GM12878 (cell line): ENCODE measurements around the gene FLT3LG. TPM values are rescaled to one million over a fixed set of nuclear protein-coding genes. Genes with fewer than 3 reads are reported as not detected.

ENCODE experiments used
- ATAC-seq: fragments of 200-7000 bp; cut with Tn5 transposase; 3 replicates; pipeline ENCODE4 v1.9.1; 2020; ENCODE audit warnings: mild to moderate bottlenecking, moderate library complexity
- BruUV-seq: library from RNA; stranded (reverse); fragments of 400-500 nt; replicated peaks from 2 replicates; lab custom pipeline; 2021; lab: Mats Ljungman, UMichigan
- CTCF ChIA-PET: fragments of 300-600 bp; sonication (Branson Sonifier 250); formaldehyde crosslinking; extraction: SDS; loops from one replicate; lab custom pipeline; 2021; ENCODE audit warnings: inconsistent platforms; lab: Yijun Ruan, JAX
- POLR2A ChIA-PET: fragments of 350-600 bp; formaldehyde crosslinking; extraction: SDS; loops from one replicate; lab custom pipeline; 2021; ENCODE audit warnings: inconsistent platforms; lab: Charles Lee
- RAD21 ChIA-PET: fragments of 300-600 bp; sonication (Branson Sonifier 250); formaldehyde crosslinking; loops from one replicate; lab custom pipeline; 2023; ENCODE audit warnings: antibody characterized with exemption; ENCODE audit not compliant: unreplicated experiment; lab: Charles Lee
- SMC1A ChIA-PET: fragments of 300-600 bp; sonication (Branson Sonifier 250); formaldehyde crosslinking; loops from one replicate; lab custom pipeline; 2023; ENCODE audit not compliant: unreplicated experiment, uncharacterized antibody; lab: Charles Lee
- DNase-seq: peaks from one replicate; pipeline ENCODE4 v3.0.0-alpha.2; 2011; ENCODE audit warnings: low read depth, low spot score
- FAIRE-seq: peaks from 3 replicates; lab custom pipeline; 2011; peaks lifted over from hg19 to GRCh38; lab: Jason Lieb, UNC
- H2AFZ ChIP-seq: 2 replicates; pipeline ENCODE4 v1.6.0; 2011; ENCODE audit warnings: low read depth, low read length, control low read depth; ENCODE audit not compliant: control insufficient read depth
- H3K27ac ChIP-seq: 2 replicates; pipeline ENCODE4 v1.5.1; 2011; ENCODE audit warnings: control low read depth; ENCODE audit not compliant: control insufficient read depth, insufficient read depth
- H3K27me3 ChIP-seq, 2 experiments: replicated peaks in 1 of 2; 2 replicates each; pipeline versions ENCODE4 v1.6.0 to v1.6.1; 2011; ENCODE audit warnings: low read length in 1 of 2; ENCODE audit not compliant: control insufficient read depth in 2 of 2, insufficient read depth in 2 of 2
- H3K36me3 ChIP-seq, 2 experiments: 2 replicates each; pipeline ENCODE4 v1.5.1; 2011; ENCODE audit warnings: low read length in 1 of 2; ENCODE audit not compliant: control insufficient read depth in 2 of 2, insufficient read depth in 2 of 2
- H3K4me1 ChIP-seq: 2 replicates; pipeline ENCODE4 v1.6.1; 2011; ENCODE audit warnings: mild to moderate bottlenecking, low read length, moderate library complexity, mixed read lengths; ENCODE audit not compliant: control insufficient read depth, insufficient read depth
- H3K4me2 ChIP-seq: 2 replicates; pipeline ENCODE4 v1.6.0; 2011; ENCODE audit warnings: control low read depth; ENCODE audit not compliant: control insufficient read depth, insufficient read depth
- H3K4me3 ChIP-seq: fragments of 200-600 bp; sonication (generic); 2 replicates; pipeline ENCODE4 v1.5.1; 2016
- H3K79me2 ChIP-seq: 2 replicates; pipeline ENCODE4 v1.6.0; 2011; ENCODE audit warnings: low read length; ENCODE audit not compliant: control insufficient read depth, insufficient read depth
- H3K9ac ChIP-seq: 2 replicates; pipeline ENCODE4 v1.8.0; 2011; ENCODE audit warnings: low read length, control low read depth, mixed read lengths; ENCODE audit not compliant: control insufficient read depth, insufficient read depth
- H3K9me3 ChIP-seq: replicated peaks from 3 replicates; pipeline ENCODE4 v1.5.1; 2011; ENCODE audit warnings: mild to moderate bottlenecking, low read length; ENCODE audit not compliant: control insufficient read depth, insufficient read depth
- H4K20me1 ChIP-seq: 2 replicates; pipeline ENCODE4 v1.6.0; 2011; ENCODE audit not compliant: control insufficient read depth, insufficient read depth
- CREB1 ChIP-seq: IDR thresholded peaks from 2 replicates; pipeline ENCODE4 v1.6.1; 2012; ENCODE audit warnings: low read depth, mild to moderate bottlenecking, inconsistent platforms
- IKZF1 ChIP-seq: fragments of 450-650 bp; conservative IDR thresholded peaks from 2 replicates; pipeline ENCODE4 v1.6.1; 2017; ENCODE audit warnings: antibody characterized with exemption, mild to moderate bottlenecking
- MEF2A ChIP-seq: IDR thresholded peaks from 2 replicates; pipeline ENCODE4 v1.6.1; 2011; ENCODE audit warnings: low read depth, mild to moderate bottlenecking, low read length, moderate library complexity; ENCODE audit not compliant: insufficient read depth
- RB1 ChIP-seq: fragments of 450-650 bp; formaldehyde crosslinking; IDR thresholded peaks from 2 replicates; pipeline ENCODE4 v1.6.1; 2017; ENCODE audit warnings: mild to moderate bottlenecking, borderline replicate concordance
- SUZ12 ChIP-seq: fragments of 200-600 bp; sonication (generic); IDR thresholded peaks from one replicate; pipeline ENCODE4 v1.6.1; 2018; ENCODE audit warnings: antibody characterized with exemption, mild to moderate bottlenecking; ENCODE audit not compliant: unreplicated experiment
- WGBS: methylation state at CpG from one replicate; pipeline ENCODE4 v1.1.6; 2016; ENCODE audit warnings: low lambda C conversion rate; ENCODE audit not compliant: insufficient replicate concordance, insufficient coverage; ENCODE audit errors: missing lambda C conversion rate; 5-methylcytosine and 5-hydroxymethylcytosine counted together
- in situ Hi-C: fragments of 300-500 bp; cut with MboI; formaldehyde crosslinking; loops from 9 replicates; pipeline ENCODE4 v1.14.3; 2018; ENCODE audit warnings: mixed read lengths
- intact Hi-C: fragments of 100-400 bp; cut with micrococcal nuclease; formaldehyde crosslinking; loops from one replicate; pipeline ENCODE4 v1.14.2; 2022; ENCODE audit not compliant: unreplicated experiment
- polyA plus RNA-seq, 11 experiments: library from polyadenylated mRNA; depleted of rRNA in 4 of 11; unstranded in 6 of 11; stranded (reverse) in 5 of 11; fragments of >200 nt; fragmentation: Nextera tagmentation in 4 of 11; fragmentation: Illumina TruSeq in 1 of 11; extraction: Ambion mirVana in 4 of 11; extraction: Trizol in 1 of 11; gene quantifications; 1 replicate in 1 of 11; 2 replicates in 10 of 11; pipeline versions ENCODE4 v1.2.1 to v1.2.3, GENCODE V29; 2011 to 2016; ENCODE audit warnings: inconsistent platforms in 2 of 11, missing spikeins in 2 of 11, low read depth in 1 of 11
- total RNA-seq, 4 experiments: library from RNA; depleted of rRNA in 3 of 4; stranded (reverse); fragments of >200 nt in 3 of 4; fragmentation: Illumina TruSeq in 1 of 4; extraction: Trizol in 1 of 4; gene quantifications; 2 replicates each; pipeline versions ENCODE4 v1.2.1 to v1.2.3, GENCODE V29; 2013 to 2021
- TF ChIP-seq, protein P1 (sequence below): fragments of 450-650 bp; IDR thresholded peaks from 2 replicates; pipeline ENCODE4 v1.6.1; 2014; ENCODE audit warnings: mild to moderate bottlenecking
- TF ChIP-seq, protein P2 (sequence below): IDR thresholded peaks from 2 replicates; pipeline ENCODE4 v1.6.1; 2012; ENCODE audit warnings: improper control_type of control experiment, low read depth, low read length; ENCODE audit not compliant: insufficient replicate concordance
- TF ChIP-seq, protein P3 (sequence below): IDR thresholded peaks from 2 replicates; pipeline ENCODE4 v1.6.1; 2011; ENCODE audit warnings: mild to moderate bottlenecking, low read depth, low read length, moderate library complexity; ENCODE audit not compliant: insufficient replicate concordance

The FLT3LG gene
- total and polyA plus RNA-seq, 10 of the 15 experiments (the other 5 are each of a cell fraction or from before 2014, with no cell fraction given): 0.68 to 13.1 (median 4.3) TPM

DNA sequence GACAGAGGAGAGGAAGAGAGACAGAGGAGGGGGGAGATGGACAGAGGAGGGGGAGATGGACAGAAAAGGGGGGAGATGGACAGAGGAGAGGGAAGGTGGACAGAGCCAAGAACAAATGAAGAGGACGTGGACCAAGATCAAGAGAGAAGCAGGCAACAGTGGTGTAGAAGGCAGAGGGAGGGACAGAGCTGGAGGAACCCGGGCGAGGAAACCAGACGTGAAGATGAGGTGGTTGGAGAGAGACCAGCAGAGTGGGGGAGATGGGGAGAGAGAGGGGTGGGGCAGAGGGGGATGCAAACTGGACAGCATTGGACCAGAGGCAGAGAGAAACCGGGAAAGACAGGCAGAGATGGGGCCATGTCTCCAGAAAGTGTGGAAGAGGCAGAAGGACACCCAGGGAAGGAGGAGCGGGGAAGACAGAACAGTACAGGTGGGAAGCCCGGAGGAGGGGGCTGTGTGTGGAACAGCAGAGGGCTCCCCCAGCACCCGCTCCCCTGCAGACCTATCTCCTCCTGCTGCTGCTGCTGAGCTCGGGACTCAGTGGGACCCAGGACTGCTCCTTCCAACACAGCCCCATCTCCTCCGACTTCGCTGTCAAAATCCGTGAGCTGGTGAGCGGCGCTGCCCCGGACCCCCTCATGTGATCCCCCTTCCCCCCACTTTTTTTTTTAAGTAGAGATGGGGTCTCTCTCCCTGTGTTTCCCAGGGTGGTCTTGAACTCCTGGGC is 1.3 kb downstream of the FLT3LG start:
- ATAC-seq: no peak
- in situ Hi-C loops: no loop called here
- Histone ChIP-seq H3K27me3 (no peaks in the 10 kb centered on the region), H3K36me3 (no peaks in the 10 kb centered on the region), H3K9ac (no peak overlapping the region), H2AFZ (no peak overlapping the region), H3K4me1 (peaks cover 22% of the 10 kb centered on the region), H3K79me2 (no peaks in the 10 kb centered on the region), H4K20me1 (no peaks in the 10 kb centered on the region), H3K4me3 (no peak overlapping the region), H3K9me3 (no peaks in the 10 kb centered on the region), H3K4me2 (no peak overlapping the region), H3K27ac (no peak overlapping the region)
- SMC1A ChIA-PET: interaction anchor here (1.5 kb wide), 1 partner anchor 24 kb away, joined by 5 read pairs; the partner anchor contains the start of gene PIH1D1
- no peak for FAIRE-seq
- CTCF ChIA-PET: interaction anchor here (0.9 to 1.3 kb wide), 2 partner anchors 19 to 71 kb away, joined by 3 read pairs; no protein-coding TSS in a partner anchor
- WGBS: 69% methylated on average over 11 of the region's 15 CpGs
- POLR2A ChIA-PET: interaction anchor here (1.3 kb wide), 1 partner anchor 22 kb away, joined by 5 read pairs; the partner anchor contains the start of gene ALDH16A1
- RAD21 ChIA-PET: interaction anchor here (0.8 kb wide), 1 partner anchor 71 kb away, joined by 4 read pairs; no protein-coding TSS in a partner anchor
- intact Hi-C loops: no loop called here
- DNase-seq: no peak
- TF ChIP-seq CREB1: no peak
- TF ChIP-seq, protein P1, sequence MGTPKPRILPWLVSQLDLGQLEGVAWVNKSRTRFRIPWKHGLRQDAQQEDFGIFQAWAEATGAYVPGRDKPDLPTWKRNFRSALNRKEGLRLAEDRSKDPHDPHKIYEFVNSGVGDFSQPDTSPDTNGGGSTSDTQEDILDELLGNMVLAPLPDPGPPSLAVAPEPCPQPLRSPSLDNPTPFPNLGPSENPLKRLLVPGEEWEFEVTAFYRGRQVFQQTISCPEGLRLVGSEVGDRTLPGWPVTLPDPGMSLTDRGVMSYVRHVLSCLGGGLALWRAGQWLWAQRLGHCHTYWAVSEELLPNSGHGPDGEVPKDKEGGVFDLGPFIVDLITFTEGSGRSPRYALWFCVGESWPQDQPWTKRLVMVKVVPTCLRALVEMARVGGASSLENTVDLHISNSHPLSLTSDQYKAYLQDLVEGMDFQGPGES: no peak
- TF ChIP-seq IKZF1: no peak
- TF ChIP-seq MEF2A: no peak
- TF ChIP-seq, protein P2, sequence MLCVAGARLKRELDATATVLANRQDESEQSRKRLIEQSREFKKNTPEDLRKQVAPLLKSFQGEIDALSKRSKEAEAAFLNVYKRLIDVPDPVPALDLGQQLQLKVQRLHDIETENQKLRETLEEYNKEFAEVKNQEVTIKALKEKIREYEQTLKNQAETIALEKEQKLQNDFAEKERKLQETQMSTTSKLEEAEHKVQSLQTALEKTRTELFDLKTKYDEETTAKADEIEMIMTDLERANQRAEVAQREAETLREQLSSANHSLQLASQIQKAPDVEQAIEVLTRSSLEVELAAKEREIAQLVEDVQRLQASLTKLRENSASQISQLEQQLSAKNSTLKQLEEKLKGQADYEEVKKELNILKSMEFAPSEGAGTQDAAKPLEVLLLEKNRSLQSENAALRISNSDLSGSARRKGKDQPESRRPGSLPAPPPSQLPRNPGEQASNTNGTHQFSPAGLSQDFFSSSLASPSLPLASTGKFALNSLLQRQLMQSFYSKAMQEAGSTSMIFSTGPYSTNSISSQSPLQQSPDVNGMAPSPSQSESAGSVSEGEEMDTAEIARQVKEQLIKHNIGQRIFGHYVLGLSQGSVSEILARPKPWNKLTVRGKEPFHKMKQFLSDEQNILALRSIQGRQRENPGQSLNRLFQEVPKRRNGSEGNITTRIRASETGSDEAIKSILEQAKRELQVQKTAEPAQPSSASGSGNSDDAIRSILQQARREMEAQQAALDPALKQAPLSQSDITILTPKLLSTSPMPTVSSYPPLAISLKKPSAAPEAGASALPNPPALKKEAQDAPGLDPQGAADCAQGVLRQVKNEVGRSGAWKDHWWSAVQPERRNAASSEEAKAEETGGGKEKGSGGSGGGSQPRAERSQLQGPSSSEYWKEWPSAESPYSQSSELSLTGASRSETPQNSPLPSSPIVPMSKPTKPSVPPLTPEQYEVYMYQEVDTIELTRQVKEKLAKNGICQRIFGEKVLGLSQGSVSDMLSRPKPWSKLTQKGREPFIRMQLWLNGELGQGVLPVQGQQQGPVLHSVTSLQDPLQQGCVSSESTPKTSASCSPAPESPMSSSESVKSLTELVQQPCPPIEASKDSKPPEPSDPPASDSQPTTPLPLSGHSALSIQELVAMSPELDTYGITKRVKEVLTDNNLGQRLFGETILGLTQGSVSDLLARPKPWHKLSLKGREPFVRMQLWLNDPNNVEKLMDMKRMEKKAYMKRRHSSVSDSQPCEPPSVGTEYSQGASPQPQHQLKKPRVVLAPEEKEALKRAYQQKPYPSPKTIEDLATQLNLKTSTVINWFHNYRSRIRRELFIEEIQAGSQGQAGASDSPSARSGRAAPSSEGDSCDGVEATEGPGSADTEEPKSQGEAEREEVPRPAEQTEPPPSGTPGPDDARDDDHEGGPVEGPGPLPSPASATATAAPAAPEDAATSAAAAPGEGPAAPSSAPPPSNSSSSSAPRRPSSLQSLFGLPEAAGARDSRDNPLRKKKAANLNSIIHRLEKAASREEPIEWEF: no peak
- no peak for TF ChIP-seq RB1
- TF ChIP-seq, protein P3, sequence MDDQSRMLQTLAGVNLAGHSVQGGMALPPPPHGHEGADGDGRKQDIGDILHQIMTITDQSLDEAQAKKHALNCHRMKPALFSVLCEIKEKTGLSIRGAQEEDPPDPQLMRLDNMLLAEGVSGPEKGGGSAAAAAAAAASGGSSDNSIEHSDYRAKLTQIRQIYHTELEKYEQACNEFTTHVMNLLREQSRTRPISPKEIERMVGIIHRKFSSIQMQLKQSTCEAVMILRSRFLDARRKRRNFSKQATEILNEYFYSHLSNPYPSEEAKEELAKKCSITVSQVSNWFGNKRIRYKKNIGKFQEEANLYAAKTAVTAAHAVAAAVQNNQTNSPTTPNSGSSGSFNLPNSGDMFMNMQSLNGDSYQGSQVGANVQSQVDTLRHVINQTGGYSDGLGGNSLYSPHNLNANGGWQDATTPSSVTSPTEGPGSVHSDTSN: no peak
- no peak for TF ChIP-seq SUZ12
- no TSS peak for BruUV-seq
